Panc1 (cell line): ENCODE measurements around the gene EIF6.

Experiments
- POLR2AphosphoS5 ChIP-seq: IDR thresholded peaks from 2 replicates; pipeline ENCODE4 v1.6.1; 2012; ENCODE audit warnings: mild to moderate bottlenecking, low read depth, low read length, moderate library complexity
- SIN3A ChIP-seq: IDR thresholded peaks from 2 replicates; pipeline ENCODE4 v1.6.1; 2012; ENCODE audit warnings: low read depth, mild to moderate bottlenecking, low read length, moderate library complexity, borderline replicate concordance; ENCODE audit not compliant: insufficient read depth
- TF ChIP-seq, protein P1 (sequence below): fragments of 450-650 bp; IDR thresholded peaks from 2 replicates; pipeline ENCODE4 v1.5.1; 2017; ENCODE audit warnings: mild to moderate bottlenecking
- TF ChIP-seq, protein P2 (sequence below), 2 experiments: IDR thresholded peaks; 2 replicates each; pipeline ENCODE4 v1.6.1; 2011 to 2012; ENCODE audit warnings: low read depth in 2 of 2, control low read depth in 1 of 2, low read length in 1 of 2, mild to moderate bottlenecking in 1 of 2, moderate library complexity in 1 of 2; ENCODE audit not compliant: insufficient read depth in 1 of 2

DNA sequence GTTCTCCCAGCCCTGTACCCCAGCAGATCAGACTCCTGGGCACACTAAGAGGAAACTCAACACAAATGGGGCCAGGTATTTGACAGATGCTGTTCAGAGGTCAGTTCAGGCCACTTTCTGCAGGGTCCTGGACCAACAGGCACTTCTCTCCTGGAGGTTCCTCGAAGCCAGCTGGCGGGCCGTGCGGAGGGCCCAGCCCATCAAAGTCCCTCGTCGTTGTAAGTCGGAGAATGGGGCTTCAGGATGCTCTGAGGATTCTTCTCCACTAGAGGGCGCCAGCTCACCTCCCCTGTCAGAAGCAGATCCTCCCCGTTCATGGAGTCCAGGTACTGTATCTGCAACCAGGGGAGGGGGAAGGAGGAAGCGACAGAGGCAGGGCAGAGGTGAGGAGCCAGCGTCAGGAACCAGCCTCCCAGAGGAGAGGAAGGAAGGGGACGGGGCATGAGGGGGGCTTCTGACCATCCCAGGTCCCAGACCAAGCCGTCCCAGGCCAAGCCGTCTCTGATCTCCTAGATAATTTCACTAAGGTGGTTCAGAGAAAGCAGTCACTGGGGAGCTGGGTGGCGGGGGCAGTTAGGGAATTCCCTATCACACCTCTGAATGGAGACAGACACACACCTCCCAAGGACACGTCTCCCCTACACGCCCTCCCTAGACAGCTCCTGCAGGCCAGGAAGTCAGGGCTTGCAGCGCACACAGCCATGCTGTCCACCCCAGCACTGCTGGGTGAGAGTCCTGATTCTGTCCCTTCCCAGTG is 19.3 kb upstream of the EIF6 start:
- TF ChIP-seq, protein P1, sequence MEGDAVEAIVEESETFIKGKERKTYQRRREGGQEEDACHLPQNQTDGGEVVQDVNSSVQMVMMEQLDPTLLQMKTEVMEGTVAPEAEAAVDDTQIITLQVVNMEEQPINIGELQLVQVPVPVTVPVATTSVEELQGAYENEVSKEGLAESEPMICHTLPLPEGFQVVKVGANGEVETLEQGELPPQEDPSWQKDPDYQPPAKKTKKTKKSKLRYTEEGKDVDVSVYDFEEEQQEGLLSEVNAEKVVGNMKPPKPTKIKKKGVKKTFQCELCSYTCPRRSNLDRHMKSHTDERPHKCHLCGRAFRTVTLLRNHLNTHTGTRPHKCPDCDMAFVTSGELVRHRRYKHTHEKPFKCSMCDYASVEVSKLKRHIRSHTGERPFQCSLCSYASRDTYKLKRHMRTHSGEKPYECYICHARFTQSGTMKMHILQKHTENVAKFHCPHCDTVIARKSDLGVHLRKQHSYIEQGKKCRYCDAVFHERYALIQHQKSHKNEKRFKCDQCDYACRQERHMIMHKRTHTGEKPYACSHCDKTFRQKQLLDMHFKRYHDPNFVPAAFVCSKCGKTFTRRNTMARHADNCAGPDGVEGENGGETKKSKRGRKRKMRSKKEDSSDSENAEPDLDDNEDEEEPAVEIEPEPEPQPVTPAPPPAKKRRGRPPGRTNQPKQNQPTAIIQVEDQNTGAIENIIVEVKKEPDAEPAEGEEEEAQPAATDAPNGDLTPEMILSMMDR: peak; percentile 96
- TF ChIP-seq POLR2AphosphoS5 (no peak; the same call in 1 of the 2 replicates), SIN3A (no peak)
- TF ChIP-seq, protein P2, sequence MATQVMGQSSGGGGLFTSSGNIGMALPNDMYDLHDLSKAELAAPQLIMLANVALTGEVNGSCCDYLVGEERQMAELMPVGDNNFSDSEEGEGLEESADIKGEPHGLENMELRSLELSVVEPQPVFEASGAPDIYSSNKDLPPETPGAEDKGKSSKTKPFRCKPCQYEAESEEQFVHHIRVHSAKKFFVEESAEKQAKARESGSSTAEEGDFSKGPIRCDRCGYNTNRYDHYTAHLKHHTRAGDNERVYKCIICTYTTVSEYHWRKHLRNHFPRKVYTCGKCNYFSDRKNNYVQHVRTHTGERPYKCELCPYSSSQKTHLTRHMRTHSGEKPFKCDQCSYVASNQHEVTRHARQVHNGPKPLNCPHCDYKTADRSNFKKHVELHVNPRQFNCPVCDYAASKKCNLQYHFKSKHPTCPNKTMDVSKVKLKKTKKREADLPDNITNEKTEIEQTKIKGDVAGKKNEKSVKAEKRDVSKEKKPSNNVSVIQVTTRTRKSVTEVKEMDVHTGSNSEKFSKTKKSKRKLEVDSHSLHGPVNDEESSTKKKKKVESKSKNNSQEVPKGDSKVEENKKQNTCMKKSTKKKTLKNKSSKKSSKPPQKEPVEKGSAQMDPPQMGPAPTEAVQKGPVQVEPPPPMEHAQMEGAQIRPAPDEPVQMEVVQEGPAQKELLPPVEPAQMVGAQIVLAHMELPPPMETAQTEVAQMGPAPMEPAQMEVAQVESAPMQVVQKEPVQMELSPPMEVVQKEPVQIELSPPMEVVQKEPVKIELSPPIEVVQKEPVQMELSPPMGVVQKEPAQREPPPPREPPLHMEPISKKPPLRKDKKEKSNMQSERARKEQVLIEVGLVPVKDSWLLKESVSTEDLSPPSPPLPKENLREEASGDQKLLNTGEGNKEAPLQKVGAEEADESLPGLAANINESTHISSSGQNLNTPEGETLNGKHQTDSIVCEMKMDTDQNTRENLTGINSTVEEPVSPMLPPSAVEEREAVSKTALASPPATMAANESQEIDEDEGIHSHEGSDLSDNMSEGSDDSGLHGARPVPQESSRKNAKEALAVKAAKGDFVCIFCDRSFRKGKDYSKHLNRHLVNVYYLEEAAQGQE (IDR thresholded peaks at IDR 0.05; ENCODE audit: insufficient read depth in 1 of 2, low read depth in 2 of 2, low read length in 1 of 2): no peak
